ENCODE measurements around the gene DIAPH1.

The DIAPH1 gene

DNA sequence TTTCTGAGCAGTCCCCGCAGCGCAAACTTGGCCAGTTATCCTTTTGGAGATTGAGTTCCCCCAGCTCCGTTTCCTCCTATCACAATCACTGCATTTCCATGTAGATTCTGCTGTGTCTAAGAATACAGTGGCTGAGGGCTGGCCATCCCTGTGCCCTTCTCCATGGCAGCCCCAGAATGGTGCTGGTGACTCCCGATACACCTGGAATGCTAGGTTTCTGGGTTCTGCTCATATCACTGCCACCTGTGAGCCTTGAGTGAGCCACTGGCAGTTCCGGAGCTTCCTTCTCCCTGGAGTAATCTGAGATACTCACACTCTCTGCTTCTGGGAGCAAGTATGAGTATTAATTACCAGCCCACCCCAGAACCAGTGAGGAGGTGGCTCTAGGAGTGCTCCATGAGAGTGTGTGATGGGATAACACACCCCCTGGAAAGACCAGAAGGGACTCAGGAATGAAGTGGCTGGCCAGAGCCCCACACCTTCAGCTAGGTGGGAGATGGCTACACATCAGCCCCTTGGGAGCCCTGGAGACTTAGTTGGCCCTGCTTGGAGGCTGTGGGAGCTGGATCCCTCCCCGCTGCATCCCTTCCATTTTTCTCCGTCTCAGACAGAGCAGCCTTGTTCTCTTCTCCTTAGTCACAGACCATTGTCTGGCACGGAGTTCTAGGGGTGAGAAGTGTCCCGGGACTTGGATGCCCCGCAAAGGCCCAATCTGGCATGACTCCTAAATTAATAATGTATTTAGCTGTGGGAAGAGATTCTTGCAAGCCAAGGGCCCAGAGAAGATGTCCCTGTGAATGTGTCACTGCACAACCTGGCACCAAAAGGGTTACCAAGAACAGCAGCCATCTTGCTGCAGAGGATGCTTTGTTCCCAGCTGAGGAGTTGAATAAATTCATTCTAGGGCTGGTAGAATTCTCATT is 125.0 kb downstream of the DIAPH1 start:
- Histone ChIP-seq H3K27ac (peak overlapping the region in 8 of 21 experiments; percentile 12 to 78 (median 50)), H3K4me3 (no peak overlapping the region)

GRCh38 chr5:141492168-141492885 is 126.5 kb downstream of the DIAPH1 start:
- Histone ChIP-seq H3K4me3 (peak overlapping the region in 1 of 7 experiments; percentile 8), H3K27ac (no peak overlapping the region)

- Histone ChIP-seq H3K4me3 (peak overlapping the region in 1 of 7 experiments; percentile 8), H3K27ac (no peak overlapping the region)
Observed at GRCh38 chr5:141491323-141492167, 127.3 kb downstream of the DIAPH1 start.

GRCh38 chr5:141490771-141491170 is 128.0 kb downstream of the DIAPH1 start:
- no peak overlapping the region for H3K4me3 ChIP-seq
- no peak overlapping the region for H3K27ac ChIP-seq

DNA sequence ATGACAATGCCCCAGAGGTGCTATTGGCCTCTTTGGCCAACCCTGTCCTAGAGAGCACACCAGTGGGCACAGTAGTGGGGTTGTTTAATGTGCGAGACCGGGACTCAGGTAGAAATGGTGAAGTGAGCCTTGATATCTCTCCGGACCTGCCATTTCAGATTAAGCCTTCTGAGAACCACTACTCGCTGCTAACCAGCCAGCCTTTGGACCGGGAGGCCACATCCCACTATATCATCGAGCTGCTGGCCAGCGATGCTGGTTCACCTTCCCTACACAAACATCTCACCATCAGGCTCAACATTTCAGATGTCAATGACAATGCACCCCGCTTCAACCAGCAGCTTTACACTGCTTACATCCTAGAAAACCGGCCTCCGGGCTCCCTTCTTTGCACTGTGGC is 128.5 kb downstream of the DIAPH1 start:
- H3K4me3 ChIP-seq, result no peak overlapping the region
- H3K27ac ChIP-seq, result no peak overlapping the region

GRCh38 chr5:141489841-141490240 is 129.0 kb downstream of the DIAPH1 start:
- H3K27ac ChIP-seq, result no peak overlapping the region
- no peak overlapping the region for H3K4me3 ChIP-seq

DNA sequence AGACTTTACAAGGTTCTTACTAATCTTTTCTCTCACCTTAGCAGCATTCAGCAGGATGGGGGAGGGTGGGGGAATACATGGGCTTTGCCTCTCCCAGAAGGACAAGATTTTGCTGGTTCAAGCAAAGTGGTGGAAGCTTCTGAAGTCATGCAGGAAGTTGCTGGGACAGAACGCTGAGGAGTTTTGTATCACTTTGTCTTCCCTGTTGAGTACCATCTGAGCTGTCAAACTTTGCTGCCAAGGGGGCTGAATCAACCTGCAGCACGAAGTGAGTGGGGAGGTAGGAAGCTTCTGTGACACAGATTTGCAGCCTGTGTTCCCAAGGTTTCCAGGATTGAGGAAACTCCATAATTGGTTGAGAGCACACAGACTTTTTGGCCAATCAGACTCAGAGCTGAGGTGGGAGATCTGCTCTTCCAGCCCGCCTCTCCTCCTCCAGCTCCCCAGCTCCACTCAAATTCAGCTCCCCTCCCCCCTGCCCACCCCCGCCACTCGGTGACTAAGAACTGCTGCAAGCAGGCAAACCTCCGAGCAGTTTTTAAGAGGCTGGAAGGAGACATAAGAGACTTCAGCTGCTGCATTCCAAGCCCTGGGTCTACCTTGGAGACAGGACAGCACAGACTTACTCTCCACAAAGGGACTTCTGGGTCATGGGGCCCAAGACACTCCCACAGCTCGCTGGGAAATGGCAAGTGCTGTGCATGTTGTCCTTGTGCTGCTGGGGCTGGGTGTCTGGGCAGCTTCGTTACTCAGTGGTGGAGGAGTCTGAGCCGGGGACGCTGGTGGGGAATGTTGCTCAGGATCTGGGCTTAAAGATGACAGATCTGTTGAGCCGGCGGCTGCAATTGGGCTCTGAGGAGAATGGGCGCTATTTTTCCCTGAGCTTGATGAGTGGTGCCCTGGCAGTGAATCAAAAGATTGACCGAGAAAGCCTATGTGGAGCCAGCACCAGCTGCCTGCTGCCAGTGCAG is 129.9 kb downstream of the DIAPH1 start, which contains the start of gene PCDHGC5:
Gene PCDHGC5, plus strand, starts transcription at position 491 of the 971 bp plus-strand sequence. Its CDS starts 160 bp downstream, at position 651.
- H3K4me3 ChIP-seq, result no peak within 1 kb of the TSS

DNA sequence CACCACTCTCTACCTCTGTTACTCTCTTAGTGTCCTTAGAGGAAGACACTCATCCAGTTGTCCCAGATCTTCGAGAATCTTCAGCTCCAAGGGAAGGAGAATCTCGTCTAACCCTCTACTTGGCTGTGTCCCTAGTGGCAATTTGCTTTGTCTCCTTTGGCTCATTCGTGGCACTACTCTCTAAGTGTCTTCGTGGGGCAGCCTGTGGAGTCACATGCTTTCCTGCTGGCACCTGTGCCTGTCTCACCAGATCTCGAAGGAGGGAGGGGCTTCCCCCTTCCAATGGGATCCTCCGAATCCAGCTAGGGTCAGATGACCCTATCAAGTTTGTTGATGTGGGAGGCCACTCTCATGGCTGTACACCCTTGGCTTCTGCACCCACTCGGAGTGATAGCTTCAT is 131.7 kb downstream of the DIAPH1 start:
- Histone ChIP-seq H3K4me3 (no peak overlapping the region), H3K27ac (no peak overlapping the region)

More for the DNA sequence above, 129.9 kb downstream of the DIAPH1 start, which contains the start of gene PCDHGC5:
- peak within 1 kb of the TSS in 1 of 21 experiments; percentile 38 for H3K27ac ChIP-seq

- Histone ChIP-seq H3K4me3 (no peak overlapping the region), H3K27ac (no peak overlapping the region)
Observed at GRCh38 chr5:141486091-141486490, 132.7 kb downstream of the DIAPH1 start.

DNA sequence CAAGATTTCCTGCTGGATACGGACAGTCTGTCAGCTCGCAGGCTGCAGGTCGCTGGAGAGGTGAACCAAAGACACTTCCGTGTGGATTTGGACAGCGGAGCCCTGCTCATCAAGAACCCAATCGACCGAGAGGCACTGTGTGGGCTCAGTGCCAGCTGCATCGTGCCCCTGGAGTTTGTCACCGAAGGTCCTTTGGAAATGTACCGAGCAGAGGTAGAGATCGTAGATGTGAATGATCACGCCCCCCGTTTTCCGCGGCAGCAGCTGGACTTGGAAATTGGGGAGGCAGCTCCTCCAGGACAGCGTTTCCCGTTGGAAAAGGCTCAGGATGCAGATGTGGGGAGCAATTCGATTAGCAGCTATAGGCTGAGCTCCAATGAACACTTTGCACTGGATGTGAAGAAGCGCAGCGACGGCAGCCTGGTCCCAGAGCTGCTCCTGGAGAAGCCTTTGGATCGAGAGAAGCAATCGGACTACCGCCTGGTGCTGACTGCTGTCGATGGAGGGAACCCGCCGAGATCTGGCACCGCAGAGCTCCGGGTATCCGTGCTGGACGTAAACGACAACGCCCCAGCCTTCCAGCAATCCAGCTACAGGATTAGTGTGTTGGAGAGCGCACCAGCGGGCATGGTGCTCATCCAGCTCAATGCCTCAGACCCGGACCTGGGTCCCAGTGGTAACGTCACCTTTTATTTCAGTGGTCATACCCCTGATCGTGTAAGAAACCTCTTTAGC is 133.3 kb downstream of the DIAPH1 start:
- H3K4me3 ChIP-seq, result peak overlapping the region in 2 of 7 experiments; percentile 21 to 28
- peak overlapping the region in 2 of 21 experiments; percentile 14 to 19 for H3K27ac ChIP-seq

- H3K27ac ChIP-seq, result peak within 1 kb of the TSS in 2 of 21 experiments; percentile 14 to 19
- peak within 1 kb of the TSS in 5 of 7 experiments; percentile 7 to 28 (median 21) for H3K4me3 ChIP-seq
Observed at GRCh38 chr5:141484641-141485311, 134.0 kb downstream of the DIAPH1 start, which contains the start of gene PCDHGC4. Gene PCDHGC4 (plus strand): TSS chr5:141485030. CDS start chr5:141485174, 144 bp downstream.

- Histone ChIP-seq H3K27ac (no peak overlapping the region), H3K4me3 (peak overlapping the region in 3 of 7 experiments; percentile 7 to 28 (median 21))
Observed at GRCh38 chr5:141484310-141484640, 134.5 kb downstream of the DIAPH1 start.

DNA sequence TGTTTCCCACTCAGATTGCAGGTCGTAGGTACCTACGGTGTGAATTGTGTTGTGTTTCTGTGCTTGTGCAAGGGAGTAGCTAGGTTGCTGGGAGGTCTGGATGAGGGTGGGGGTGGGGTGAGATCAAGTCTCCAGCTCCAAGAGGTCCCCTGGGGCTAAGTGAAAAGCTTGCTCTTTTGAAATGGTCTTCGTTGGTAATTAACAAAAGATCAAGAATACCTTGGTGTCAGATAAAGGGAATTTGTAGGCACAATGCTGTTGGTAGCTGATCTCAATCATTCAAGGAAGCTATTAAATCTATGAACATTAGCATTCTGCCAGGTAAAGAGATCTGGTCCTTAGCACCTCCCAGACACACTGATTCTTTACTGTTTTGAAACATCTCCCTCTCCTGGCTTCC is 134.9 kb downstream of the DIAPH1 start:
- H3K27ac ChIP-seq, result no peak overlapping the region
- no peak overlapping the region for H3K4me3 ChIP-seq

- Histone ChIP-seq H3K27ac (no peak overlapping the region), H3K4me3 (peak overlapping the region in 1 of 7 experiments; percentile 5)
Observed at GRCh38 chr5:141479776-141480175, 139.0 kb downstream of the DIAPH1 start.

GRCh38 chr5:141478321-141478945 is 140.4 kb downstream of the DIAPH1 start:
- peak overlapping the region; percentile 44 to 71 (median 48) for H3K4me3 ChIP-seq
- no peak overlapping the region for H3K27ac ChIP-seq

DNA sequence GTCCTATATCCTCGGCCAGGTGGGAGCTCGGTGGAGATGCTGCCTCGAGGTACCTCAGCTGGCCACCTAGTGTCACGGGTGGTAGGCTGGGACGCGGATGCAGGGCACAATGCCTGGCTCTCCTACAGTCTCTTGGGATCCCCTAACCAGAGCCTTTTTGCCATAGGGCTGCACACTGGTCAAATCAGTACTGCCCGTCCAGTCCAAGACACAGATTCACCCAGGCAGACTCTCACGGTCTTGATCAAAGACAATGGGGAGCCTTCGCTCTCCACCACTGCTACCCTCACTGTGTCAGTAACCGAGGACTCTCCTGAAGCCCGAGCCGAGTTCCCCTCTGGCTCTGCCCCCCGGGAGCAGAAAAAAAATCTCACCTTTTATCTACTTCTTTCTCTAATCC is 141.0 kb downstream of the DIAPH1 start:
- Histone ChIP-seq H3K27ac (peak overlapping the region in 1 of 21 experiments; percentile 7), H3K4me3 (peak overlapping the region; percentile 44 to 71 (median 48))

All from skin epidermis (tissue), 12 donors.